ENCODE results near the gene ENTHD1.
A peak's percentile ranks its signal among the peaks of the same experiment; 100 is the strongest.
"Not testable (repeated sequence)": the region's sequence is repeated elsewhere in the genome, so short reads cannot be mapped to it uniquely, and the experiment has no call there.

The ENTHD1 gene

GRCh38 chr22:39905687-39906086 is 12.1 kb upstream of the ENTHD1 start:
- no peak for DNase-seq
- in situ Hi-C loops (cut with MboI; ENCODE audit: low pct_unique_long_range_greater_than_20kb, low sequenced_read_pairs), result no loop called here

- no peak for DNase-seq
- in situ Hi-C loops (cut with MboI; ENCODE audit: low pct_unique_long_range_greater_than_20kb, low sequenced_read_pairs), result no loop called here
These were observed 11.3 kb upstream of the ENTHD1 start for GRCh38 chr22:39904862-39905261.

GRCh38 chr22:39904024-39904423 is 10.5 kb upstream of the ENTHD1 start:
- in situ Hi-C loops (cut with MboI; ENCODE audit: low pct_unique_long_range_greater_than_20kb, low sequenced_read_pairs), result not testable (repeated sequence)

GRCh38 chr22:39901565-39902146 is 8.1 kb upstream of the ENTHD1 start:
- DNase-seq, result no peak
- in situ Hi-C loops (cut with MboI; ENCODE audit: low pct_unique_long_range_greater_than_20kb, low sequenced_read_pairs), result no loop called here

More at GRCh38 chr22:39904024-39904423, 10.5 kb upstream of the ENTHD1 start:
- not testable (repeated sequence) for DNase-seq

GRCh38 chr22:39900306-39901227 is 7.0 kb upstream of the ENTHD1 start, which contains the start of gene GRAP2:
Gene GRAP2 (plus strand): TSS chr22:39901084. CDS start chr22:39947107, 46,023 bp downstream.
- in situ Hi-C loops (cut with MboI; ENCODE audit: low pct_unique_long_range_greater_than_20kb, low sequenced_read_pairs), result no loop called here
- peak; percentile 57 for DNase-seq

- peak; percentile 73 for DNase-seq
- in situ Hi-C loops (cut with MboI; ENCODE audit: low pct_unique_long_range_greater_than_20kb, low sequenced_read_pairs), result no loop called here
These were observed 5.4 kb upstream of the ENTHD1 start for GRCh38 chr22:39898997-39899396.

- in situ Hi-C loops (cut with MboI; ENCODE audit: low pct_unique_long_range_greater_than_20kb, low sequenced_read_pairs), result no loop called here
- no peak for DNase-seq
These were observed 4.3 kb upstream of the ENTHD1 start for GRCh38 chr22:39897841-39898240.

GRCh38 chr22:39896313-39896996 is 2.9 kb upstream of the ENTHD1 start:
- in situ Hi-C loops (cut with MboI; ENCODE audit: low pct_unique_long_range_greater_than_20kb, low sequenced_read_pairs), result no loop called here
- no peak for DNase-seq

GRCh38 chr22:39895682-39896081 is 2.1 kb upstream of the ENTHD1 start:
- DNase-seq, result no peak
- in situ Hi-C loops (cut with MboI; ENCODE audit: low pct_unique_long_range_greater_than_20kb, low sequenced_read_pairs), result no loop called here

GRCh38 chr22:39894554-39895092 is 1.1 kb upstream of the ENTHD1 start:
- no peak for DNase-seq
- in situ Hi-C loops (cut with MboI; ENCODE audit: low pct_unique_long_range_greater_than_20kb, low sequenced_read_pairs), result no loop called here

GRCh38 chr22:39889924-39890323 is 3.6 kb downstream of the ENTHD1 start:
- in situ Hi-C loops (cut with MboI; ENCODE audit: low pct_unique_long_range_greater_than_20kb, low sequenced_read_pairs); DNase-seq: not testable (repeated sequence)

- in situ Hi-C loops (cut with MboI; ENCODE audit: low pct_unique_long_range_greater_than_20kb, low sequenced_read_pairs), result no loop called here
- no peak for DNase-seq
These were observed 10.5 kb downstream of the ENTHD1 start for GRCh38 chr22:39883057-39883456.

GRCh38 chr22:39880722-39881121 is 12.8 kb downstream of the ENTHD1 start:
- in situ Hi-C loops (cut with MboI; ENCODE audit: low pct_unique_long_range_greater_than_20kb, low sequenced_read_pairs), result no loop called here
- DNase-seq, result no peak

GRCh38 chr22:39877079-39877845 is 16.3 kb downstream of the ENTHD1 start:
- in situ Hi-C loops (cut with MboI; ENCODE audit: low pct_unique_long_range_greater_than_20kb, low sequenced_read_pairs), result no loop called here
- no peak for DNase-seq

- DNase-seq; in situ Hi-C loops (cut with MboI; ENCODE audit: low pct_unique_long_range_greater_than_20kb, low sequenced_read_pairs): not testable (repeated sequence)
These were observed 18.2 kb downstream of the ENTHD1 start for GRCh38 chr22:39875176-39875885.

- in situ Hi-C loops (cut with MboI; ENCODE audit: low pct_unique_long_range_greater_than_20kb, low sequenced_read_pairs), result loop anchor here (25.0 kb wide), 1 partner anchor 112 kb away; no protein-coding TSS in a partner anchor
- no peak for DNase-seq
These were observed 19.6 kb downstream of the ENTHD1 start for GRCh38 chr22:39873965-39874364.

GRCh38 chr22:39872548-39872947 is 21.0 kb downstream of the ENTHD1 start:
- DNase-seq, result no peak
- in situ Hi-C loops (cut with MboI; ENCODE audit: low pct_unique_long_range_greater_than_20kb, low sequenced_read_pairs), result loop anchor here (25.0 kb wide), 1 partner anchor 110 kb away; no protein-coding TSS in a partner anchor
